HepG2 (cell line): Measurements from ENCODE around the gene MRPL10. TPM values are rescaled to one million over a fixed set of nuclear protein-coding genes. Genes with fewer than 3 reads are reported as not detected.
A peak's percentile ranks its signal among the peaks of the same experiment; 100 is the strongest.

ENCODE experiments used
- ATF1 ChIP-seq: IDR thresholded peaks from 2 replicates; pipeline ENCODE4 v1.6.1; 2016; ENCODE audit warnings: mild to moderate bottlenecking, control low read depth
- HOXA3 ChIP-seq: sonication (generic); formaldehyde crosslinking; IDR thresholded peaks from 2 replicates; pipeline ENCODE4 v1.5.0; 2020; ENCODE audit warnings: missing genetic modification reagents
- NCOA5 ChIP-seq: sonication (generic); formaldehyde crosslinking; IDR thresholded peaks from 2 replicates; pipeline ENCODE4 v1.4.0; 2020; ENCODE audit warnings: missing genetic modification reagents
- NR2F6 ChIP-seq, 2 experiments: IDR thresholded peaks; 2 replicates each; pipeline ENCODE4 v1.6.1; 2016; ENCODE audit warnings: antibody characterized with exemption in 1 of 2, mild to moderate bottlenecking in 1 of 2
- PRDM15 ChIP-seq: sonication (generic); formaldehyde crosslinking; IDR thresholded peaks from 2 replicates; pipeline ENCODE4 v1.4.0; 2020; ENCODE audit warnings: missing genetic modification reagents
- RARA ChIP-seq: IDR thresholded peaks from 2 replicates; pipeline ENCODE4 v1.6.1; 2016; ENCODE audit warnings: missing genetic modification reagents, missing compliant biosample characterization
- SP5 ChIP-seq: IDR thresholded peaks from 2 replicates; pipeline ENCODE4 v1.6.1; 2016; ENCODE audit warnings: low read depth, borderline replicate concordance
- THAP9 ChIP-seq: sonication (generic); formaldehyde crosslinking; IDR thresholded peaks from 2 replicates; pipeline ENCODE4; 2020; ENCODE audit warnings: missing genetic modification reagents, mild to moderate bottlenecking, borderline replicate concordance
- ZFP36 ChIP-seq: fragments of 150-350 bp; IDR thresholded peaks from 2 replicates; pipeline ENCODE4 v1.6.1; 2018; ENCODE audit warnings: borderline replicate concordance, low read length, low read depth; ENCODE audit not compliant: partially characterized antibody
- ZNF160 ChIP-seq: sonication (generic); formaldehyde crosslinking; IDR thresholded peaks from 2 replicates; pipeline ENCODE4 v1.8.0; 2022; ENCODE audit warnings: mild to moderate bottlenecking, inconsistent platforms, missing genetic modification reagents
- ZNF276 ChIP-seq: sonication (generic); formaldehyde crosslinking; IDR thresholded peaks from 2 replicates; pipeline ENCODE4 v1.4.0; 2020; ENCODE audit warnings: mild to moderate bottlenecking, low read depth, missing genetic modification reagents
- ZNF512B ChIP-seq: sonication (generic); formaldehyde crosslinking; IDR thresholded peaks from 2 replicates; pipeline ENCODE4 v1.5.1; 2020; ENCODE audit warnings: missing genetic modification reagents, mild to moderate bottlenecking, borderline replicate concordance
- ZNF615 ChIP-seq: sonication (generic); formaldehyde crosslinking; IDR thresholded peaks from 2 replicates; pipeline ENCODE4 v1.5.0; 2020; ENCODE audit warnings: mild to moderate bottlenecking, missing genetic modification reagents, borderline replicate concordance
- ZNF737 ChIP-seq: sonication (generic); formaldehyde crosslinking; IDR thresholded peaks from 2 replicates; pipeline ENCODE4 v1.5.0; 2020; ENCODE audit warnings: missing genetic modification reagents, mild to moderate bottlenecking, borderline replicate concordance
- ZNF75D ChIP-seq: sonication (generic); formaldehyde crosslinking; IDR thresholded peaks from 2 replicates; pipeline ENCODE4 v1.8.1; 2023; ENCODE audit warnings: missing genetic modification reagents, mild to moderate bottlenecking, borderline replicate concordance
- polyA plus RNA-seq, 8 experiments: library from polyadenylated mRNA; depleted of rRNA in 3 of 8; stranded (reverse) in 7 of 8; unstranded in 1 of 8; fragments of >200 nt; fragmentation: Illumina TruSeq in 4 of 8; extraction: Trizol in 4 of 8; gene quantifications; 2 replicates each; pipeline versions ENCODE4 v1.2.1 to v1.2.3, GENCODE V29; 2011 to 2016; ENCODE audit warnings: low read depth in 4 of 8, missing spikeins in 1 of 8, mixed read lengths in 1 of 8; ENCODE audit not compliant: insufficient read depth in 1 of 8
- total RNA-seq, 5 experiments: library from RNA; depleted of rRNA; stranded (reverse); fragments of >200 nt; fragmentation: Illumina TruSeq; extraction: Trizol; gene quantifications; 2 replicates each; pipeline ENCODE4 v1.2.3, GENCODE V29; 2016; ENCODE audit warnings: low read depth in 1 of 5
- TF ChIP-seq, protein P1 (sequence below): sonication (generic); formaldehyde crosslinking; IDR thresholded peaks from 2 replicates; pipeline ENCODE4 v1.4.0; 2020; ENCODE audit warnings: missing genetic modification reagents, borderline replicate concordance

MRPL10 gene
- total and polyA plus RNA-seq, 2 of the 13 experiments (the other 11 are each of a cell fraction or from before 2014, with no cell fraction given), result 56.7 to 149 TPM

- TF ChIP-seq ZNF276 (CRISPR knock-in tag) (no peak), RARA (peak; percentile 64; the same call in 1 of the 2 replicates), SP5 (CRISPR knock-in tag) (no peak), PRDM15 (CRISPR knock-in tag) (no peak), ZNF737 (no peak), ZNF160 (CRISPR knock-in tag) (no peak), ZNF615 (CRISPR knock-in tag) (no peak), ZNF512B (CRISPR knock-in tag) (no peak), NCOA5 (CRISPR knock-in tag) (no peak), HOXA3 (CRISPR knock-in tag) (no peak), ATF1 (no peak), ZFP36 (no peak), NR2F6 (IDR thresholded peaks at IDR 0.05) (no peak), NR2F6 (CRISPR knock-in tag; IDR thresholded peaks at IDR 0.05) (peak; percentile 60; the same call in 1 of the 2 replicates), THAP9 (CRISPR knock-in tag) (no peak), ZNF75D (CRISPR knock-in tag) (no peak)
- TF ChIP-seq, protein P1, sequence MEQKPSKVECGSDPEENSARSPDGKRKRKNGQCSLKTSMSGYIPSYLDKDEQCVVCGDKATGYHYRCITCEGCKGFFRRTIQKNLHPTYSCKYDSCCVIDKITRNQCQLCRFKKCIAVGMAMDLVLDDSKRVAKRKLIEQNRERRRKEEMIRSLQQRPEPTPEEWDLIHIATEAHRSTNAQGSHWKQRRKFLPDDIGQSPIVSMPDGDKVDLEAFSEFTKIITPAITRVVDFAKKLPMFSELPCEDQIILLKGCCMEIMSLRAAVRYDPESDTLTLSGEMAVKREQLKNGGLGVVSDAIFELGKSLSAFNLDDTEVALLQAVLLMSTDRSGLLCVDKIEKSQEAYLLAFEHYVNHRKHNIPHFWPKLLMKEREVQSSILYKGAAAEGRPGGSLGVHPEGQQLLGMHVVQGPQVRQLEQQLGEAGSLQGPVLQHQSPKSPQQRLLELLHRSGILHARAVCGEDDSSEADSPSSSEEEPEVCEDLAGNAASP (CRISPR knock-in tag), result peak; percentile 67; the same call in 1 of the 2 replicates
Measured at GRCh38 chr17:47785538-47786123, 45.7 kb downstream of the MRPL10 start (continued).
